ENCODE results near the gene MEX3D. TPM values are rescaled to one million over a fixed set of nuclear protein-coding genes. Genes with fewer than 3 reads are reported as not detected.

MEX3D gene
- total RNA-seq, 1 experiment from 2014 or later = 69.2 TPM

GRCh38 chr19:1511318-1512317 is 56.5 kb downstream of the MEX3D start:
- H3K4me2 ChIP-seq (ENCODE audit: low read length) = peak overlapping the region; percentile 97
- CTCF ChIA-PET = no interaction called here

More at GRCh38 chr19:1511318-1512317, 56.5 kb downstream of the MEX3D start:
- ATAC-seq (no peak), DNase-seq (ENCODE audit: low read depth, low spot score) (no peak)
- Histone ChIP-seq H3K9me3 (ENCODE audit: control insufficient read depth in 1 of 2, insufficient read depth in 1 of 2, low read depth in 1 of 2, low read length in 2 of 2) (no peaks in the 10 kb centered on the region), H3K4me3 (replicated peaks in 1 of 2; ENCODE audit: low read depth in 1 of 2, low read length in 2 of 2) (peak overlapping the region; percentile 94 to 98), H2AFZ (ENCODE audit: low read depth, low read length, poor library complexity, severe bottlenecking) (no peak overlapping the region), H3K27ac (ENCODE audit: low read depth, low read length) (peak overlapping the region; percentile 80), H4K20me1 (ENCODE audit: insufficient read depth) (no peaks in the 10 kb centered on the region), H3K36me3 (ENCODE audit: control insufficient read depth in 1 of 2, insufficient read depth in 2 of 2, low read length in 2 of 2) (no peaks in the 10 kb centered on the region), H3K4me1 (ENCODE audit: control insufficient read depth in 1 of 2, insufficient read depth in 2 of 2, low read length in 2 of 2) (peaks cover 30 to 69% of the 10 kb centered on the region in 2 experiments), H3K9ac (ENCODE audit: low read length) (peak overlapping the region; percentile 81), H3K9me2 (ENCODE audit: insufficient read depth) (no peaks in the 10 kb centered on the region), H3K27me3 (ENCODE audit: insufficient read depth, low read length) (no peaks in the 10 kb centered on the region), H3K79me2 (ENCODE audit: insufficient read depth, low read length) (peaks cover 10% of the 10 kb centered on the region; the same call in 1 of the 2 replicates)
- no TSS peak for BruUV-seq (replicated peaks)
- TF ChIP-seq REST (IDR thresholded peaks at IDR 0.05; ENCODE audit: low read depth) (no peak), EGR1 (IDR thresholded peaks at IDR 0.05; ENCODE audit: low read depth) (no peak), CTCF (IDR thresholded peaks at IDR 0.05 in 2 of 3, conservative IDR thresholded peaks at IDR 0.05 in 1 of 3; ENCODE audit: borderline replicate concordance in 1 of 3, insufficient read depth in 1 of 3, low read depth in 2 of 3, low read length in 2 of 3) (no peak), TCF7L2 (IDR thresholded peaks at IDR 0.05; ENCODE audit: borderline replicate concordance, extremely low read depth, insufficient read depth, insufficient read length) (no peak), CBX3 (IDR thresholded peaks at IDR 0.05; ENCODE audit: low read depth) (no peak), ZFX (IDR thresholded peaks at IDR 0.05) (no peak), JUND (IDR thresholded peaks at IDR 0.05) (no peak), POLR2A (IDR thresholded peaks at IDR 0.05; ENCODE audit: borderline replicate concordance, extremely low read depth, insufficient read depth, insufficient read length) (no peak), SIN3A (IDR thresholded peaks at IDR 0.05; ENCODE audit: low read depth) (no peak), ELF1 (IDR thresholded peaks at IDR 0.05; ENCODE audit: borderline replicate concordance, low read depth) (no peak), SP1 (IDR thresholded peaks at IDR 0.05; ENCODE audit: low read depth) (no peak), RAD21 (IDR thresholded peaks at IDR 0.05; ENCODE audit: low read depth) (no peak), SRF (IDR thresholded peaks at IDR 0.05; ENCODE audit: low read depth) (no peak), EZH2phosphoT487 (IDR thresholded peaks at IDR 0.05; ENCODE audit: borderline replicate concordance) (no peak), ZNF274 (IDR thresholded peaks at IDR 0.05; ENCODE audit: low read depth, low read length) (no peak), CEBPB (IDR thresholded peaks at IDR 0.05; ENCODE audit: low read depth) (no peak)
- TF ChIP-seq, protein P1, sequence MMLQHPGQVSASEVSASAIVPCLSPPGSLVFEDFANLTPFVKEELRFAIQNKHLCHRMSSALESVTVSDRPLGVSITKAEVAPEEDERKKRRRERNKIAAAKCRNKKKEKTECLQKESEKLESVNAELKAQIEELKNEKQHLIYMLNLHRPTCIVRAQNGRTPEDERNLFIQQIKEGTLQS (IDR thresholded peaks at IDR 0.05) = no peak
- intact Hi-C loops (cut with micrococcal nuclease) = no loop called here
- POLR2A ChIA-PET = interaction anchor here (0.9 kb wide), 1 partner anchor 21 kb away, joined by 3 read pairs; the partner anchor contains the start of gene REEP6
- RAD21 ChIA-PET (ENCODE audit: low non-redundant PET in 1 of 2, low total read pairs in 2 of 2, uncharacterized antibody in 2 of 2, unreplicated experiment in 2 of 2) = interaction anchor here in 1 of 2 experiments (0.5 kb wide), 1 partner anchor 67 kb away, joined by 3 read pairs; no protein-coding TSS in a partner anchor

Data from HCT116 (cell line).